KOPT-K1 (cell line): ENCODE data around the gene SMYD1.

Source experiments
- H3K27ac ChIP-seq: fragments of 200-600 bp; sonication (generic); 2 replicates; pipeline ENCODE4 v1.5.1; 2016; ENCODE audit warnings: antibody characterized with exemption, mild to moderate bottlenecking, low read depth, low read length; ENCODE audit not compliant: poor library complexity, severe bottlenecking
- H3K36me3 ChIP-seq: fragments of 200-600 bp; sonication (generic); 2 replicates; pipeline ENCODE4 v1.5.1; 2017; ENCODE audit warnings: antibody characterized with exemption, mild to moderate bottlenecking, low read length, moderate library complexity; ENCODE audit not compliant: insufficient read depth
- H3K9me3 ChIP-seq: fragments of 200-600 bp; sonication (generic); 2 replicates; pipeline ENCODE4 v1.5.1; 2017; ENCODE audit warnings: antibody characterized with exemption, low read length, mild to moderate bottlenecking; ENCODE audit not compliant: insufficient read depth, poor library complexity, severe bottlenecking

The SMYD1 gene

GRCh38 chr2:88129313-88129959 lies 61.8 kb downstream of the SMYD1 start:
- H3K9me3 ChIP-seq, result no peaks in the 10 kb centered on the region
- H3K27ac ChIP-seq, result no peak overlapping the region
- H3K36me3 ChIP-seq, result no peaks in the 10 kb centered on the region

- H3K27ac ChIP-seq, result no peak overlapping the region
- H3K9me3 ChIP-seq, result no peaks in the 10 kb centered on the region
- H3K36me3 ChIP-seq, result no peaks in the 10 kb centered on the region
Observed at GRCh38 chr2:88131201-88131998, 63.8 kb downstream of the SMYD1 start.

GRCh38 chr2:88131999-88132368 lies 64.4 kb downstream of the SMYD1 start:
- H3K36me3 ChIP-seq, result no peaks in the 10 kb centered on the region
- H3K9me3 ChIP-seq, result no peaks in the 10 kb centered on the region
- H3K27ac ChIP-seq, result no peak overlapping the region

GRCh38 chr2:88133875-88134274 lies 66.2 kb downstream of the SMYD1 start:
- Histone ChIP-seq H3K27ac (no peak overlapping the region), H3K9me3 (no peaks in the 10 kb centered on the region), H3K36me3 (no peaks in the 10 kb centered on the region)

GRCh38 chr2:88136817-88137216 lies 69.2 kb downstream of the SMYD1 start:
- no peaks in the 10 kb centered on the region for H3K9me3 ChIP-seq
- H3K36me3 ChIP-seq, result no peaks in the 10 kb centered on the region
- H3K27ac ChIP-seq, result no peak overlapping the region

- no peaks in the 10 kb centered on the region for H3K36me3 ChIP-seq
- H3K27ac ChIP-seq, result no peak overlapping the region
- H3K9me3 ChIP-seq, result no peaks in the 10 kb centered on the region
Observed at GRCh38 chr2:88137833-88138232, 70.2 kb downstream of the SMYD1 start.

GRCh38 chr2:88139203-88139702 lies 71.6 kb downstream of the SMYD1 start:
- Histone ChIP-seq H3K36me3 (no peaks in the 10 kb centered on the region), H3K27ac (no peak overlapping the region), H3K9me3 (peaks cover 5% of the 10 kb centered on the region)

- Histone ChIP-seq H3K9me3 (peaks cover 5% of the 10 kb centered on the region), H3K36me3 (no peaks in the 10 kb centered on the region), H3K27ac (no peak overlapping the region)
Observed at GRCh38 chr2:88139804-88140203, 72.2 kb downstream of the SMYD1 start.

GRCh38 chr2:88141952-88142351 lies 74.3 kb downstream of the SMYD1 start:
- Histone ChIP-seq H3K27ac (no peak overlapping the region), H3K36me3 (no peaks in the 10 kb centered on the region), H3K9me3 (peaks cover 5% of the 10 kb centered on the region)

- peaks cover 24% of the 10 kb centered on the region for H3K9me3 ChIP-seq
- no peaks in the 10 kb centered on the region for H3K36me3 ChIP-seq
- H3K27ac ChIP-seq, result no peak overlapping the region
Observed at GRCh38 chr2:88144271-88144670, 76.6 kb downstream of the SMYD1 start.

- Histone ChIP-seq H3K9me3 (peaks cover 25% of the 10 kb centered on the region), H3K36me3 (no peaks in the 10 kb centered on the region), H3K27ac (no peak overlapping the region)
Observed at GRCh38 chr2:88144914-88145497, 77.4 kb downstream of the SMYD1 start.

- Histone ChIP-seq H3K27ac (no peak overlapping the region), H3K36me3 (no peaks in the 10 kb centered on the region), H3K9me3 (peaks cover 25% of the 10 kb centered on the region)
Observed at GRCh38 chr2:88146590-88146989, 79.0 kb downstream of the SMYD1 start.

GRCh38 chr2:88147145-88147544 lies 79.5 kb downstream of the SMYD1 start:
- Histone ChIP-seq H3K9me3 (peaks cover 31% of the 10 kb centered on the region), H3K36me3 (no peaks in the 10 kb centered on the region), H3K27ac (no peak overlapping the region)

GRCh38 chr2:88148929-88149438 lies 81.4 kb downstream of the SMYD1 start:
- Histone ChIP-seq H3K36me3 (no peaks in the 10 kb centered on the region), H3K9me3 (peaks cover 38% of the 10 kb centered on the region), H3K27ac (no peak overlapping the region)

GRCh38 chr2:88159481-88159880 lies 91.9 kb downstream of the SMYD1 start:
- Histone ChIP-seq H3K27ac (no peak overlapping the region), H3K9me3 (no peaks in the 10 kb centered on the region), H3K36me3 (no peaks in the 10 kb centered on the region)
